Measurements from ENCODE around the gene HMCN2.

The HMCN2 gene

DNA sequence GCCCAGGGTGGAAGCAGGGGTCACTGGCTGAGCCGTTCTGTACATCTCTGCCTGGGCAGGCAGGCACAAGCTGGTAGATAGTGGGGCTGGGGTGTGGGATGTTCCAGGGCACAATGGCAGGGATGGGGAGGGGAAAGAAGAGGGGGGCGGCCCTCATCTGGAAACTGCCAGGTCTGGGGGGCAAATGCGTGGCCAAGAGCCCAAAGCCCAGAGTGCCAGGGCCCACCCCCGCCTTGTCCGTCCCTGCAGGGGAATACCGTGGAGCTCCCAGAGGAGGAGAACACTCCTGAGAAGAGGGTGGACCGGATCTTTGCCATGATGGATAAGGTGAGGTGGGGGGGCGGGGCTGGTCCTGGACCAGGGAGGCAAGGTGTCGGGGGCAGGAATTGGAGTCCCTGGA lies 42.7 kb upstream of the HMCN2 start:
- TF ChIP-seq, protein P1, sequence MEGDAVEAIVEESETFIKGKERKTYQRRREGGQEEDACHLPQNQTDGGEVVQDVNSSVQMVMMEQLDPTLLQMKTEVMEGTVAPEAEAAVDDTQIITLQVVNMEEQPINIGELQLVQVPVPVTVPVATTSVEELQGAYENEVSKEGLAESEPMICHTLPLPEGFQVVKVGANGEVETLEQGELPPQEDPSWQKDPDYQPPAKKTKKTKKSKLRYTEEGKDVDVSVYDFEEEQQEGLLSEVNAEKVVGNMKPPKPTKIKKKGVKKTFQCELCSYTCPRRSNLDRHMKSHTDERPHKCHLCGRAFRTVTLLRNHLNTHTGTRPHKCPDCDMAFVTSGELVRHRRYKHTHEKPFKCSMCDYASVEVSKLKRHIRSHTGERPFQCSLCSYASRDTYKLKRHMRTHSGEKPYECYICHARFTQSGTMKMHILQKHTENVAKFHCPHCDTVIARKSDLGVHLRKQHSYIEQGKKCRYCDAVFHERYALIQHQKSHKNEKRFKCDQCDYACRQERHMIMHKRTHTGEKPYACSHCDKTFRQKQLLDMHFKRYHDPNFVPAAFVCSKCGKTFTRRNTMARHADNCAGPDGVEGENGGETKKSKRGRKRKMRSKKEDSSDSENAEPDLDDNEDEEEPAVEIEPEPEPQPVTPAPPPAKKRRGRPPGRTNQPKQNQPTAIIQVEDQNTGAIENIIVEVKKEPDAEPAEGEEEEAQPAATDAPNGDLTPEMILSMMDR (IDR thresholded peaks at IDR 0.05; ENCODE audit: low read depth, low read length), result no peak
- no peak for TF ChIP-seq EZH2phosphoT487 (IDR thresholded peaks at IDR 0.05; ENCODE audit: low read depth)
- H3K4me1 ChIP-seq (ENCODE audit: low read length), result no peaks in the 10 kb centered on the region
- no peaks in the 10 kb centered on the region for H3K36me3 ChIP-seq (replicated peaks; ENCODE audit: low read depth, low read length)

GRCh38 chr9:130225071-130225470 lies 40.5 kb upstream of the HMCN2 start:
- Histone ChIP-seq H3K79me2 (ENCODE audit: low read length) (no peaks in the 10 kb centered on the region), H3K36me3 (replicated peaks; ENCODE audit: low read depth, low read length) (no peaks in the 10 kb centered on the region), H3K9ac (ENCODE audit: low read length) (no peak overlapping the region), H3K4me2 (ENCODE audit: low read length) (no peak overlapping the region), H3K4me1 (ENCODE audit: low read length) (no peaks in the 10 kb centered on the region), H3K27ac (ENCODE audit: low read length) (no peak overlapping the region), H3K27me3 (ENCODE audit: low read depth, low read length) (no peaks in the 10 kb centered on the region), H2AFZ (ENCODE audit: low read depth, low read length) (no peak overlapping the region), H4K20me1 (ENCODE audit: insufficient read depth, low read length) (no peaks in the 10 kb centered on the region), H3K9me3 (ENCODE audit: insufficient read depth, low read length) (no peaks in the 10 kb centered on the region), H3K4me3 (ENCODE audit: low read length) (no peak overlapping the region)
- TF ChIP-seq, protein P1 (IDR thresholded peaks at IDR 0.05; ENCODE audit: low read depth, low read length), result no peak

More for the DNA sequence above, 42.7 kb upstream of the HMCN2 start:
- Histone ChIP-seq H4K20me1 (ENCODE audit: insufficient read depth, low read length) (no peaks in the 10 kb centered on the region), H3K27ac (ENCODE audit: low read length) (no peak overlapping the region), H3K27me3 (ENCODE audit: low read depth, low read length) (no peaks in the 10 kb centered on the region), H2AFZ (ENCODE audit: low read depth, low read length) (no peak overlapping the region), H3K9ac (ENCODE audit: low read length) (no peak overlapping the region), H3K4me2 (ENCODE audit: low read length) (no peak overlapping the region), H3K9me3 (ENCODE audit: insufficient read depth, low read length) (no peaks in the 10 kb centered on the region), H3K4me3 (ENCODE audit: low read length) (no peak overlapping the region), H3K79me2 (ENCODE audit: low read length) (no peaks in the 10 kb centered on the region)

GRCh38 chr9:130225586-130225985 lies 40.0 kb upstream of the HMCN2 start:
- TF ChIP-seq, protein P1 (IDR thresholded peaks at IDR 0.05; ENCODE audit: low read depth, low read length), result no peak
- TF ChIP-seq EZH2phosphoT487 (IDR thresholded peaks at IDR 0.05; ENCODE audit: low read depth), result no peak
- Histone ChIP-seq H3K9me3 (ENCODE audit: insufficient read depth, low read length) (no peaks in the 10 kb centered on the region), H3K4me2 (ENCODE audit: low read length) (no peak overlapping the region), H2AFZ (ENCODE audit: low read depth, low read length) (no peak overlapping the region), H3K9ac (ENCODE audit: low read length) (no peak overlapping the region), H3K4me1 (ENCODE audit: low read length) (no peaks in the 10 kb centered on the region), H3K27me3 (ENCODE audit: low read depth, low read length) (no peaks in the 10 kb centered on the region), H3K27ac (ENCODE audit: low read length) (no peak overlapping the region), H3K36me3 (replicated peaks; ENCODE audit: low read depth, low read length) (no peaks in the 10 kb centered on the region), H3K4me3 (ENCODE audit: low read length) (no peak overlapping the region), H4K20me1 (ENCODE audit: insufficient read depth, low read length) (no peaks in the 10 kb centered on the region), H3K79me2 (ENCODE audit: low read length) (no peaks in the 10 kb centered on the region)

DNA sequence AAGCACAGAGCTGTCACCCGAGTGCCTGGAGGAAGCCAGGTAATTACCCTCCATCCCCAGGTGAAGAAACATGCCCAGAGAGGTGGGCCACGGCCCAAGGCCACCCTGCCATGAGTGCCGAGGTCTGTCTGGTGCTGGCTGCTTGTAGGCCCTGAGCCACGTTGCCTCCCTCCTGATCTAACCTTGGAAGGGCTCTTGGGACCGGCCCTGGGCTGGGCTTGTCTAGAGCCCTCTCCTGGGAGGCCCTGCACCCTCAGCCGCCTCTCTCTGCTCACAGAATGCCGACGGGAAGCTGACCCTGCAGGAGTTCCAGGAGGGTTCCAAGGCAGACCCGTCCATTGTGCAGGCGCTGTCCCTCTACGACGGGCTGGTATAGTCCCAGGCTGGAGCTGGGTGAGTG lies 39.4 kb upstream of the HMCN2 start:
- Histone ChIP-seq H3K27ac (ENCODE audit: low read length) (no peak overlapping the region), H3K9ac (ENCODE audit: low read length) (no peak overlapping the region), H3K79me2 (ENCODE audit: low read length) (no peaks in the 10 kb centered on the region), H2AFZ (ENCODE audit: low read depth, low read length) (no peak overlapping the region), H3K4me1 (ENCODE audit: low read length) (no peaks in the 10 kb centered on the region), H3K36me3 (replicated peaks; ENCODE audit: low read depth, low read length) (no peaks in the 10 kb centered on the region), H3K27me3 (ENCODE audit: low read depth, low read length) (no peaks in the 10 kb centered on the region), H3K4me2 (ENCODE audit: low read length) (no peak overlapping the region), H4K20me1 (ENCODE audit: insufficient read depth, low read length) (no peaks in the 10 kb centered on the region), H3K9me3 (ENCODE audit: insufficient read depth, low read length) (no peaks in the 10 kb centered on the region), H3K4me3 (ENCODE audit: low read length) (no peak overlapping the region)
- no peak for TF ChIP-seq EZH2phosphoT487 (IDR thresholded peaks at IDR 0.05; ENCODE audit: low read depth)
- TF ChIP-seq, protein P1 (IDR thresholded peaks at IDR 0.05; ENCODE audit: low read depth, low read length), result no peak

Data from OCI-LY3 (cell line).